GM12864 (cell line): Measurements from ENCODE around the gene COX7B2.

ENCODE experiments used
- DNase-seq: peaks from one replicate; pipeline ENCODE4 v3.0.0-alpha.2; 2011; ENCODE audit warnings: low read depth
- H3K4me3 ChIP-seq: 2 replicates; pipeline ENCODE4 v1.5.1; 2011; ENCODE audit warnings: mild to moderate bottlenecking, low read depth, low read length, control low read depth
- TF ChIP-seq, protein P1 (sequence below): IDR thresholded peaks from 2 replicates; pipeline ENCODE4 v1.5.1; 2011; ENCODE audit warnings: low read depth, mild to moderate bottlenecking, moderate library complexity, low read length, control low read depth, inconsistent platforms; ENCODE audit errors: missing control alignments

The COX7B2 gene

DNA sequence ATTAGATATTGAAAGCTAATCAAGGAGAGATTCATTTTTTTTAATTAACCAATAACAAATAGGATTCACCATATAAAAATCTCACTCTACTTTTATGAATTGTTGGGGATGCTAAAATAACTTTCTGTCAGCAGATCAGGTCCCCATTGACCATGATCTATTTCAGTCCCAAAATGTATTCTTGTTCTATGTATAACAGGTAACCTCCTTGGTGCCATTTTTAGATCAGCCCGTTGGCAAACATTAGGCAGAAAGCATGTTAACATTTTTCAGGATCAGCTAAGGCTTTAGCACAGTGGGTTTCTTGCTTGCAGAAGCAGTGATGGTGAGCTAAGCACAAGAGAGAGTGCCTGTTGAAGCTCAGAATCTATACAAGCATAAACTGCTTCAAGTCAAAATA is 40.8 kb upstream of the COX7B2 start:
- TF ChIP-seq, protein P1, sequence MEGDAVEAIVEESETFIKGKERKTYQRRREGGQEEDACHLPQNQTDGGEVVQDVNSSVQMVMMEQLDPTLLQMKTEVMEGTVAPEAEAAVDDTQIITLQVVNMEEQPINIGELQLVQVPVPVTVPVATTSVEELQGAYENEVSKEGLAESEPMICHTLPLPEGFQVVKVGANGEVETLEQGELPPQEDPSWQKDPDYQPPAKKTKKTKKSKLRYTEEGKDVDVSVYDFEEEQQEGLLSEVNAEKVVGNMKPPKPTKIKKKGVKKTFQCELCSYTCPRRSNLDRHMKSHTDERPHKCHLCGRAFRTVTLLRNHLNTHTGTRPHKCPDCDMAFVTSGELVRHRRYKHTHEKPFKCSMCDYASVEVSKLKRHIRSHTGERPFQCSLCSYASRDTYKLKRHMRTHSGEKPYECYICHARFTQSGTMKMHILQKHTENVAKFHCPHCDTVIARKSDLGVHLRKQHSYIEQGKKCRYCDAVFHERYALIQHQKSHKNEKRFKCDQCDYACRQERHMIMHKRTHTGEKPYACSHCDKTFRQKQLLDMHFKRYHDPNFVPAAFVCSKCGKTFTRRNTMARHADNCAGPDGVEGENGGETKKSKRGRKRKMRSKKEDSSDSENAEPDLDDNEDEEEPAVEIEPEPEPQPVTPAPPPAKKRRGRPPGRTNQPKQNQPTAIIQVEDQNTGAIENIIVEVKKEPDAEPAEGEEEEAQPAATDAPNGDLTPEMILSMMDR = no peak
- no peak for DNase-seq
- H3K4me3 ChIP-seq = no peak overlapping the region

DNA sequence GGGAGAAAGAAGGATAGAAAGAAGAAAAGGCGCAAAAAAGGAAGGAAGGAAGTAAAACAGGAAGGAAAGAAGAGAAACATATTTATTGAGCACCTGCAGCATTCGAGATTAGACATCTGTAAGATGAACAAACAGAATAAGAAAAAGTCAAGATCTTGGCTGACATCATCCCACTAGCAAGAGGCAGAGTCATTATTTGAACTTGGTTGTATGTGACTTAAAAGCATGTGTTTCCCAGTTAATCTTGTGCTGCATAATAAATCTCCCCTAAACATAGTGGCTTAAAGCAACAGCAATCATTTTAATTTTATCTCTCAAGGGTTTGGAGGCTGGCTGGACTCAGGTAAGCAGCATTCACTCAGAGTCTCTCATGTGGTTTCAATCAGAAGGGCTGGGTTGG is 38.5 kb upstream of the COX7B2 start:
- H3K4me3 ChIP-seq = no peak overlapping the region
- no peak for DNase-seq
- TF ChIP-seq, protein P1 = no peak

DNA sequence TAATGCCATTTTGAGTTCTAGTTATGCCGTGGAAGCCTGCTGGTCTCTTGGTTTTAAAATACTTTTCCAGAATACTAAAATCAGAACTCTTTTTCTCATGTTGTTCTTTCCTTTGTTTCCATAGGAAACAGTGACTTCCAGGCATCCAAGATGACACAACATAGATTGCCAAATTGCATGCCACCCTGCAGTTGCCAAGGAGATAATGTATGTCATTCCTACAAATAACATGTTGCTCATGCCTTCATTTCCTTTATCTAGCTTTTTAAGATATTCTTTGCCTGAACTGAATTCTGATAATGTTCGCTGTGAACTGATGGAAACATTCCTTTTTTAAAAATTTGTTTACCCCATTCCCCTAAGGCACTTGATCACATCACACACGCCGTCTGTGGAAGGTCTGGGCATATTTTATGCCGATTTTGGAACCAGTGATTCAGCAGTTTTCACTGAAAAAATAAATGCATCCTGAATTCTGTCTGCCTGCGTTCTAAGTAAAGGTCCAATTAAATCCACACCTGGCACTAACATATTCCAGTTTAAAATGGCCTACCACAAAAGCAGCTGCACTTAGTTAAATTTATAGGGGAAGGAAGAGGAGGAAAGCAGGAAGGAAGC is 38.0 kb upstream of the COX7B2 start:
- TF ChIP-seq, protein P1 = no peak
- no peak for DNase-seq

DNA sequence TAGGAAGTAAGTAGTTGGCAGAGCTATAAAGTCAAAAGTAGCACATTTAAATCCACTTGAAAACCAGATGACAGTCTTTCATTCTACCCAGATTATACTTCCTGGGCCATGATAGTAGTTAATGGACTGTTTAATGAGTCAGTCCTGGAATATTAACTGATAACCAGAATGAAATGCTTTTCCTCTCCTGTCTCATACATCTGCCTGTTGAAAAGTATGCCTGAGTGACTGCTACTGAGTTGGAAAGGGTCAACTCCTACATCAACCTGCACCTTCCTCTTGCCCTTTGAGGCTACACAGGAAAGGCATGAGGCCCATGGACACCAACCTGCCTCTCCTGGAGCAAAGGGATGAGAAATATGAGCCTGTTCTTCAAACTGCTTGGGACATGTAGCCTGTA is 36.0 kb upstream of the COX7B2 start:
- no peak for DNase-seq
- TF ChIP-seq, protein P1 = no peak
- H3K4me3 ChIP-seq = no peak overlapping the region

More for the DNA sequence above, 38.0 kb upstream of the COX7B2 start:
- H3K4me3 ChIP-seq = no peak overlapping the region

DNA sequence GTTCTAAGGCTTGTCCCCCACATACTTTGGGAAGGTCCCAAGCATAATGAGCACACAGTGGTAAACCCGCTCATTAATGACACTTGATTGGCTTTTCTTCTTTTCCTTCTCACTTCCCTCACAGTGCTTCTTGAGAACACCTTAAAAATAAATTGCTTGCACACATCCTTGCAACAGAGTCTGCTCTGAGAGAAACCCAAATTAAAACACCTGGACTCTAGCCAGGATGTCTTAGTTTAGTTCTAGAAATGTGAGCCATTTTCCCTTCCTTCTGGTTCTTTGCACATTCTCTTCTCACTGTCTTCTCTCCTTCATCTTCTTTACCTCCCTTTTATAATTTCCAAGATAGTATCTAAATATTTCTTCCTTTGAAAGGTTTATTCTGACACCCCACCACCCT is 35.3 kb upstream of the COX7B2 start:
- H3K4me3 ChIP-seq = no peak overlapping the region
- no peak for DNase-seq
- TF ChIP-seq, protein P1 = no peak

DNA sequence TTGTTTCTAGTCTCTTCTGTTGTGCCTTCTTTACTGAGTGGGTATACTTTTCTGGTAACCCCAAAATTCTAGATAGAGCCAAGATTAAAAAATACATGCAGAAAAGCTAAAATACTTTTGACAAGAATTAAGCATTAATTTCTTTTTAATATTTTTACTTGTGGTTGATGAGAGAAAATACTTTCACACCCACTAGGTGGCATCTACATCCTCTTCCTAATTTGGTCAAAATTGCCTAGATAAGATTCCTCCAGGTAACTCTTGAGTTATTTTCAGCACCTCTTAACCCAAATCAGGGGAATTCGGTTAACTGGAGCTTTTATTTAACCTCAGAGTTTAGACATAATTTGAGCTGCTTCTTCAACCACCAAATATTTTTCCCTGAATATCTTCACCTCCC is 28.4 kb upstream of the COX7B2 start:
- TF ChIP-seq, protein P1 = peak; percentile 30
- H3K4me3 ChIP-seq = no peak overlapping the region
- no peak for DNase-seq

DNA sequence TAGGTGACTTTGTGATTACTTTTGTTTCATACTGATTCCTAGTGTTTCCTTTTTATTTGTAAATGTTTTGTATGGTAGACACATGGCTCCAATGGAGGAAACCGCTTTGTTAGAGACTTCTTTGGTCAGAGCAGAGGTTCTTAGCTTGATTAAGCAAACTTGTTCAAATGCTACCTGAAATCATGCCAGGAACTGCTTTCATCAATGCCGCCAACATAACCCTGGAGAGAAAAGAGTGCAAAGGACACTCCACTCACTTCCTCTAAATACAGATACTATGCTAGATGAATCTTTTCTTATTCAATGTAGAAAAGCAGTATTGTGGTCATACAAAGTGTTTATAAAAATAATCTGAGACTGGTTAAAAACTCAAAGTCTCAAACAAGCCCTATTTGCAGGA is 25.7 kb upstream of the COX7B2 start:
- TF ChIP-seq, protein P1 = no peak
- no peak overlapping the region for H3K4me3 ChIP-seq
- no peak for DNase-seq
